Suprapubic skin (tissue), 4 donors: ENCODE measurements around the gene ATP5IF1. TPM values are rescaled to one million over a fixed set of nuclear protein-coding genes. Genes with fewer than 3 reads are reported as not detected.

Experiments used
- DNase-seq, 2 donors: peaks; one replicate each; pipeline ENCODE4 v3.0.0-alpha.2; 2019; ENCODE audit warnings: low spot score in 2 of 2
- H3K27ac ChIP-seq: fragments of 200-600 bp; sonication (generic); one replicate; pipeline ENCODE4 v1.5.1; 2019
- H3K27me3 ChIP-seq: fragments of 200-600 bp; sonication (generic); one replicate; pipeline ENCODE4 v1.5.1; 2019
- H3K36me3 ChIP-seq: fragments of 200-600 bp; sonication (generic); one replicate; pipeline ENCODE4 v1.5.1; 2019
- H3K4me1 ChIP-seq: fragments of 200-600 bp; sonication (generic); one replicate; pipeline ENCODE4 v1.5.1; 2019
- H3K4me3 ChIP-seq: fragments of 200-600 bp; sonication (generic); one replicate; pipeline ENCODE4 v1.5.1; 2019; ENCODE audit warnings: mild to moderate bottlenecking
- H3K9me3 ChIP-seq: fragments of 200-600 bp; sonication (generic); one replicate; pipeline ENCODE4 v1.5.1; 2019
- CTCF ChIP-seq, 2 donors: fragments of 200-600 bp in 1 of 2; fragments of 450-650 bp in 1 of 2; sonication (generic) in 1 of 2; IDR thresholded peaks; one replicate each; pipeline ENCODE4 v1.5.1; 2016 to 2019; ENCODE audit warnings: antibody characterized with exemption in 2 of 2, mild to moderate bottlenecking in 1 of 2, moderate library complexity in 1 of 2
- EP300 ChIP-seq: sonication (generic); formaldehyde crosslinking; IDR thresholded peaks from one replicate; pipeline ENCODE4 v1.6.1; 2017; ENCODE audit warnings: antibody characterized with exemption
- POLR2A ChIP-seq, 2 donors: fragments of 450-650 bp; IDR thresholded peaks; one replicate each; pipeline ENCODE4 v1.6.1; 2017; ENCODE audit warnings: antibody characterized with exemption in 2 of 2, mild to moderate bottlenecking in 2 of 2, moderate library complexity in 2 of 2
- POLR2AphosphoS5 ChIP-seq, 3 donors: sonication (generic); formaldehyde crosslinking; IDR thresholded peaks; one replicate each; pipeline ENCODE4 v1.6.1; 2017; ENCODE audit warnings: antibody characterized with exemption in 3 of 3
- WGBS: methylation state at CpG from one replicate; pipeline ENCODE4 v1.1.5; 2018; 5-methylcytosine and 5-hydroxymethylcytosine counted together
- total RNA-seq, 4 donors: library from RNA; depleted of rRNA; stranded (reverse); fragments of >200 nt; gene quantifications; one replicate each; pipeline ENCODE4 v1.1.0, GENCODE V29; 2016

The ATP5IF1 gene
- 100 to 1,000 TPM; 195 to 277 (median 229) TPM for total RNA-seq

GRCh38 chr1:28235755-28236655 lies at the start of gene ATP5IF1:
TSS of gene ATP5IF1 (plus strand) at chr1:28236124. CDS start at chr1:28236184, 60 bp downstream.
- H3K36me3 ChIP-seq = no peaks in the 10 kb centered on the region
- TF ChIP-seq EP300 = no peak
- no peak for TF ChIP-seq CTCF (IDR thresholded peaks at IDR 0.05)
- peak; percentile 39 to 79 for TF ChIP-seq POLR2A (IDR thresholded peaks at IDR 0.05)
- TF ChIP-seq POLR2AphosphoS5 (IDR thresholded peaks at IDR 0.05) = peak; percentile 50 to 98 (median 92)
- H3K4me3 ChIP-seq = peak within 1 kb of the TSS; percentile 89
- under 1% methylated on average over 43 of the region's 60 CpGs for WGBS
- H3K27me3 ChIP-seq = no peaks in the 10 kb centered on the region
- peaks cover 47% of the 10 kb centered on the region for H3K4me1 ChIP-seq
- DNase-seq = peak; percentile 98 to 99
- H3K27ac ChIP-seq = peak within 1 kb of the TSS; percentile 86
- H3K9me3 ChIP-seq = no peaks in the 10 kb centered on the region

GRCh38 chr1:28190337-28190979 lies 45.5 kb upstream of the ATP5IF1 start:
- peaks cover 24% of the 10 kb centered on the region for H3K4me1 ChIP-seq
- TF ChIP-seq POLR2A (IDR thresholded peaks at IDR 0.05) (no peak), POLR2AphosphoS5 (IDR thresholded peaks at IDR 0.05) (no peak), EP300 (no peak), CTCF (IDR thresholded peaks at IDR 0.05) (no peak)
- WGBS = 63% methylated on average over 3 of the region's 3 CpGs
- H3K9me3 ChIP-seq = no peaks in the 10 kb centered on the region
- no peak overlapping the region for H3K4me3 ChIP-seq
- DNase-seq = no peak
- no peak overlapping the region for H3K27ac ChIP-seq
- H3K36me3 ChIP-seq = no peaks in the 10 kb centered on the region
- H3K27me3 ChIP-seq = no peaks in the 10 kb centered on the region

GRCh38 chr1:28190996-28191645 lies 44.8 kb upstream of the ATP5IF1 start:
- Histone ChIP-seq H3K9me3 (no peaks in the 10 kb centered on the region), H3K36me3 (no peaks in the 10 kb centered on the region), H3K27ac (no peak overlapping the region), H3K4me1 (peaks cover 24% of the 10 kb centered on the region), H3K27me3 (no peaks in the 10 kb centered on the region), H3K4me3 (no peak overlapping the region)
- 68% methylated on average over 12 of the region's 12 CpGs for WGBS
- peak in 1 of 2 donors; percentile 56 for DNase-seq
- TF ChIP-seq CTCF (IDR thresholded peaks at IDR 0.05) (no peak), POLR2A (IDR thresholded peaks at IDR 0.05) (no peak), EP300 (no peak)

GRCh38 chr1:28193701-28194161 lies 42.2 kb upstream of the ATP5IF1 start:
- H3K4me3 ChIP-seq = peak overlapping the region; percentile 22
- TF ChIP-seq CTCF (IDR thresholded peaks at IDR 0.05) = no peak
- no peak for TF ChIP-seq POLR2A (IDR thresholded peaks at IDR 0.05)
- no peak for TF ChIP-seq EP300
- no peak for TF ChIP-seq POLR2AphosphoS5 (IDR thresholded peaks at IDR 0.05)
- DNase-seq = no peak
- 40% methylated on average over 8 of the region's 8 CpGs for WGBS
- no peak overlapping the region for H3K27ac ChIP-seq
- H3K9me3 ChIP-seq = no peaks in the 10 kb centered on the region
- H3K27me3 ChIP-seq = no peaks in the 10 kb centered on the region
- peaks cover 4% of the 10 kb centered on the region for H3K36me3 ChIP-seq
- H3K4me1 ChIP-seq = peaks cover 38% of the 10 kb centered on the region
